ENCODE data around the gene HOXA10. TPM values are rescaled to one million over a fixed set of nuclear protein-coding genes. Genes with fewer than 3 reads are reported as not detected.
A peak's percentile ranks its signal among the peaks of the same experiment; 100 is the strongest.

The HOXA10 gene
- total RNA-seq, 4 donors from 2014 or later: 0.56 to 1.9 (median 1.2) TPM

DNA sequence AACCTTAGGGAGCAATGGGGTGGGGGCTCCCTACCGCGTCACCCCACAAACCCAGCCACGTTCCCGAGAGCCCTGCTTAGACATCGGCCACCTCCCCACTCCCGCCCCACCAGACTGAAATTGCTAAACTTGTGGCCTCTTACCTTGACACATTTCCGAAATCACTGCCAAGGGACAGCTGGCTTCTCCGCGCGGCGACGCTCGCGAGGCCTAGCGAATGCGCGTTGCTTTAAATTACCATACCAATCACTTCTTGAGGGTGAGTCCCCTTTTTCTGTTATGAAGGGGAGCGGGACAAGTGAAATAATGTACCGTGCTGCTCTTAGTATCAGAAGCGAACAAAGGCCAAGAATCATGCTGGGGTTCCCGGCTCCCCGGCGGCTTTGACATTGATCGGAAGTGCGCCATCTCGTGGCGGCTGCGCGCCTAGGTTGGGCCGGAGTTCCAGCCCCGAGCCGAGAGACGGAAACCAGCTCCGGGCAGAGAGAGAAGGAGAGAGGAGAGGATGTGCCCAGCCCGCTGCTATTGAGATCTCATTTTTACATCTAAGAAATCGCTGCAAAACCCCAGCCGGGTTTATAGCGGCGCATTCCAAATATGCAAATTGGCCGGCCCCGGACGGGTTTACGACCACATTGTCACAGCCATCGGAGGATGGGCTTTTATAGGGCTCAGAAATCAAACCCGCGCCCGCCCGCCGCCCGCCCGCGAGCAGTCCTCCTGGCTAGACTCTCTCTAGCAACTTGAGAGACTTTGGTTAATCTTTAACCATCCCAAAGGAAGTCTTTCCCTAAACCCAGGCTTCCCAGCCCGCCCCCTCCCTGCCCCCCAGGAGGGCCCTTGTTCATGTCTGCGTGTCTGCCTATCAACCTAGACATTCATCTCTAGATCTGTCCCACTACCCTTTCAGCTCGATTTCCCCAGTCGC lies 5.6 kb upstream of the HOXA10 start:
- TF ChIP-seq, protein P1, sequence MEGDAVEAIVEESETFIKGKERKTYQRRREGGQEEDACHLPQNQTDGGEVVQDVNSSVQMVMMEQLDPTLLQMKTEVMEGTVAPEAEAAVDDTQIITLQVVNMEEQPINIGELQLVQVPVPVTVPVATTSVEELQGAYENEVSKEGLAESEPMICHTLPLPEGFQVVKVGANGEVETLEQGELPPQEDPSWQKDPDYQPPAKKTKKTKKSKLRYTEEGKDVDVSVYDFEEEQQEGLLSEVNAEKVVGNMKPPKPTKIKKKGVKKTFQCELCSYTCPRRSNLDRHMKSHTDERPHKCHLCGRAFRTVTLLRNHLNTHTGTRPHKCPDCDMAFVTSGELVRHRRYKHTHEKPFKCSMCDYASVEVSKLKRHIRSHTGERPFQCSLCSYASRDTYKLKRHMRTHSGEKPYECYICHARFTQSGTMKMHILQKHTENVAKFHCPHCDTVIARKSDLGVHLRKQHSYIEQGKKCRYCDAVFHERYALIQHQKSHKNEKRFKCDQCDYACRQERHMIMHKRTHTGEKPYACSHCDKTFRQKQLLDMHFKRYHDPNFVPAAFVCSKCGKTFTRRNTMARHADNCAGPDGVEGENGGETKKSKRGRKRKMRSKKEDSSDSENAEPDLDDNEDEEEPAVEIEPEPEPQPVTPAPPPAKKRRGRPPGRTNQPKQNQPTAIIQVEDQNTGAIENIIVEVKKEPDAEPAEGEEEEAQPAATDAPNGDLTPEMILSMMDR (IDR thresholded peaks at IDR 0.05): peak in 2 of 3 donors; percentile 13 to 50
- no peak for ATAC-seq (ENCODE audit: low FRiP score)
- DNase-seq (ENCODE audit: low spot score): peak; percentile 33

DNA sequence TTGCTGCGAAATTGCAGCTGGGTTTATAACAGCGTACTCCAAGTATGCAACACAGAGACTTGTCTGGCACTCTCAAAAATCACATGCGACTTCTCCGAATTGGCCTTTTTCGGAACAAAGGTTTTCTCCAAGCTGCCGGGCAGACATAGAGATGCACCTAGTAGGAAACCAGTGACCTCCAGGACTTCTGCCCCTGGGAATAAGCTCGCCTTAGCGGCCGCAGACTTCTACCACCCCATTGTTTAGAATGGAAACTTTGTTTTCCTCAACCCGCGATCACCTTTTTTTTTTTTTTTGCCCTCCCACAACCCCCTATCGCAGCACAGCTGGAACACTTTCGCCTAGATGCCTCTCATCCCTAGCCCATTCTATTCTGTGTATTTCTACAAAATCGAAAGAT lies 4.9 kb upstream of the HOXA10 start:
- TF ChIP-seq, protein P1 (IDR thresholded peaks at IDR 0.05): no peak
- DNase-seq (ENCODE audit: low spot score): peak; percentile 16
- ATAC-seq (ENCODE audit: low FRiP score): no peak

DNA sequence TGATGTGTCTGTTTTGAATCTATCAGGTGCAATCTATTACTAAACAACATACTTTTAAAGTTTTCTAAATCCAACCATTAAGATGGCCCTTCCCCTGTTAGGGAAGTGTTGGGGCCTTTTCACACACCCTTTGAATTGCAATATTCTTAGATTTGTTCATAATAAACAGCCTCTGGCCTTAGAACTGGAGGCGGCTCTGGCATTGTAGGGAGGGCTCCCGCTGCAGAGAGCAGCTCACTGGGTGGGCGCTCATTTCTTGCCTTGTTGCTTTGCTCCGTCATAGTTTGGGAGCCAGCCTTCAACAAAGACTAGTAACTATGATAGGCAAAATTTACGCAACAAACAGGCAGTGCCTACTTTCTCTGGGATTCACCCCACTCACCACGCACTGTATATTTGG lies 4.2 kb upstream of the HOXA10 start:
- TF ChIP-seq, protein P1 (IDR thresholded peaks at IDR 0.05): no peak
- ATAC-seq (ENCODE audit: low FRiP score) (no peak), DNase-seq (ENCODE audit: low spot score) (no peak)

DNA sequence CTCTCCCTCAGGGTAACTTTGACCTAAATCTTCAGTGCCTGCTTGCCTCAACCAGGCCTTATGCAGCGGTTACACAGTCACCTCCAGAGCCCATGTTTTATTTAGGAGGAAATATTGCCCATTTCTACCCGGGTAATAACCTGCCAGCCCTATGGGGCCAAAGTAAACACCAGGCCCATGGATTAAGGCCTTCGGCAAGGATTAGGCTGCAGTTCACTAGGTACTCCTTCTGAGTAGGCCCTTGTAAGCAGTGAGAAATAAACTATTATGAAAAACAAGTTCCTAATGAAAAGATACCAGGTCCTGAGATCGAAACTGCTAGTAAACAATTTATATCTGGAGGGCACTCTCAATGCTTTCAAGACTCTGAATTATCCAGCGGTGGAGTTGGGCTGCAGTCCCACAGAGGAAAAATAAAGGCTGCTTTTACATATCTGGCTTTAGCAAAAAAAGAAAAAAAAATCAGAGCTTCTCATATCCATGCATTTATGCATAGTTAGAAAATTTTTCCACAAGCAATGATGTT lies 3.7 kb upstream of the HOXA10 start:
- TF ChIP-seq, protein P1 (IDR thresholded peaks at IDR 0.05): no peak
- DNase-seq (ENCODE audit: low spot score): no peak
- ATAC-seq (ENCODE audit: low FRiP score): no peak

- DNase-seq (ENCODE audit: low spot score) (peak; percentile 18), ATAC-seq (ENCODE audit: low FRiP score) (no peak)
- TF ChIP-seq, protein P1 (IDR thresholded peaks at IDR 0.05): no peak
Measured at GRCh38 chr7:27176962-27177794, 3.1 kb upstream of the HOXA10 start.

DNA sequence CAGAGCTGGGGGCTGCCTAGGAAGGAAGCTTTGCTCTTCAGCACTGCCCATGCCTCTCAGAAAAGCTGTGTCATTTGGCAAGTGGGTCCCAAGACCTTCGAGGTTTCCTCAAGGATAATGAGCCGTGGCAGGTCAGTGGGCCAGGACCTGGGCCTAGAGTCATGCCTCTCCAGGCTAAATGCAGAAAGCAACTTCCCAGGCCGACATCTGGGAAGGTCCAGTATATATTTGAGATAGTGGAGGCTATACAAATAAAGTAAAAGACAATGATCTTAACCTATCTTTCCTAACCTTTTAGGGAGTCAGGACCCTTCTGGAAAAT lies 2.4 kb upstream of the HOXA10 start:
- no peak for ATAC-seq (ENCODE audit: low FRiP score)
- TF ChIP-seq, protein P1 (IDR thresholded peaks at IDR 0.05): no peak
- peak; percentile 17 for DNase-seq (ENCODE audit: low spot score)

Data from omental fat pad (tissue), 4 donors.